Measurements from ENCODE around the gene CLDN6. TPM values are rescaled to one million over a fixed set of nuclear protein-coding genes. Genes with fewer than 3 reads are reported as not detected.
A peak's percentile ranks its signal among the peaks of the same experiment; 100 is the strongest.

CLDN6 gene
- total and polyA plus RNA-seq, 9 of the 15 experiments (the other 6 are each of a cell fraction or from before 2014, with no cell fraction given), result 0.22 to 0.75 (median 0.38) TPM; not detected in 3

GRCh38 chr16:3007059-3007956 lies 10.7 kb downstream of the CLDN6 start (continued):
- TF ChIP-seq, protein P1, sequence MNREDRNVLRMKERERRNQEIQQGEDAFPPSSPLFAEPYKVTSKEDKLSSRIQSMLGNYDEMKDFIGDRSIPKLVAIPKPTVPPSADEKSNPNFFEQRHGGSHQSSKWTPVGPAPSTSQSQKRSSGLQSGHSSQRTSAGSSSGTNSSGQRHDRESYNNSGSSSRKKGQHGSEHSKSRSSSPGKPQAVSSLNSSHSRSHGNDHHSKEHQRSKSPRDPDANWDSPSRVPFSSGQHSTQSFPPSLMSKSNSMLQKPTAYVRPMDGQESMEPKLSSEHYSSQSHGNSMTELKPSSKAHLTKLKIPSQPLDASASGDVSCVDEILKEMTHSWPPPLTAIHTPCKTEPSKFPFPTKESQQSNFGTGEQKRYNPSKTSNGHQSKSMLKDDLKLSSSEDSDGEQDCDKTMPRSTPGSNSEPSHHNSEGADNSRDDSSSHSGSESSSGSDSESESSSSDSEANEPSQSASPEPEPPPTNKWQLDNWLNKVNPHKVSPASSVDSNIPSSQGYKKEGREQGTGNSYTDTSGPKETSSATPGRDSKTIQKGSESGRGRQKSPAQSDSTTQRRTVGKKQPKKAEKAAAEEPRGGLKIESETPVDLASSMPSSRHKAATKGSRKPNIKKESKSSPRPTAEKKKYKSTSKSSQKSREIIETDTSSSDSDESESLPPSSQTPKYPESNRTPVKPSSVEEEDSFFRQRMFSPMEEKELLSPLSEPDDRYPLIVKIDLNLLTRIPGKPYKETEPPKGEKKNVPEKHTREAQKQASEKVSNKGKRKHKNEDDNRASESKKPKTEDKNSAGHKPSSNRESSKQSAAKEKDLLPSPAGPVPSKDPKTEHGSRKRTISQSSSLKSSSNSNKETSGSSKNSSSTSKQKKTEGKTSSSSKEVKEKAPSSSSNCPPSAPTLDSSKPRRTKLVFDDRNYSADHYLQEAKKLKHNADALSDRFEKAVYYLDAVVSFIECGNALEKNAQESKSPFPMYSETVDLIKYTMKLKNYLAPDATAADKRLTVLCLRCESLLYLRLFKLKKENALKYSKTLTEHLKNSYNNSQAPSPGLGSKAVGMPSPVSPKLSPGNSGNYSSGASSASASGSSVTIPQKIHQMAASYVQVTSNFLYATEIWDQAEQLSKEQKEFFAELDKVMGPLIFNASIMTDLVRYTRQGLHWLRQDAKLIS (CRISPR knock-in tag; IDR thresholded peaks at IDR 0.05), result 0 out of 2 replicates have a peak, but pooled peaks have one; percentile 65
- TF ChIP-seq RNF2 (IDR thresholded peaks at IDR 0.05) (peak; percentile 43; the same call in 1 of the 2 replicates), ERF (CRISPR knock-in tag; IDR thresholded peaks at IDR 0.05) (no peak), TBP (optimal IDR thresholded peaks at IDR 0.05; ENCODE audit: low read depth, low read length) (peak; percentile 77), POLR2AphosphoS5 (IDR thresholded peaks at IDR 0.05; ENCODE audit: control insufficient read depth, insufficient read depth, low read depth, low read length) (peak; percentile 64), SPI1 (IDR thresholded peaks at IDR 0.05; ENCODE audit: borderline replicate concordance, low read depth, low read length) (peak; percentile 80), ZBTB1 (CRISPR knock-in tag; IDR thresholded peaks at IDR 0.05; ENCODE audit: borderline replicate concordance, low read depth) (peak; percentile 38; the same call in 1 of the 2 replicates), SMARCA4 (IDR thresholded peaks at IDR 0.05) (0 out of 2 replicates have a peak, but pooled peaks have one; percentile 28), MAZ (CRISPR knock-in tag; conservative IDR thresholded peaks at IDR 0.05 in 1 of 2, IDR thresholded peaks at IDR 0.05 in 1 of 2) (peak; percentile 37 to 86; a peak in 3 of 4 replicates), ZBED1 (IDR thresholded peaks at IDR 0.05) (no peak), RAD21 (CRISPR knock-in tag; conservative IDR thresholded peaks at IDR 0.05 in 1 of 2, IDR thresholded peaks at IDR 0.05 in 1 of 2) (0 out of 4 replicates have a peak, but pooled peaks of 1 of the 2 experiments have one; percentile 10), U2AF1 (optimal IDR thresholded peaks at IDR 0.05; ENCODE audit: low read depth, low read length) (no peak), JUND (IDR thresholded peaks at IDR 0.05; ENCODE audit: borderline replicate concordance, low read depth, low read length) (peak; percentile 42; the same call in 1 of the 2 replicates), JUND (tag; IDR thresholded peaks at IDR 0.05; ENCODE audit: borderline replicate concordance, low read depth, low read length) (no peak), CTBP1 (IDR thresholded peaks at IDR 0.05; ENCODE audit: borderline replicate concordance) (peak; percentile 57; the same call in 1 of the 2 replicates), TAF1 (IDR thresholded peaks at IDR 0.05; ENCODE audit: control insufficient read depth, extremely low read depth, insufficient read depth, low read length, severe bottlenecking) (peak; percentile 72)
- TF ChIP-seq, protein P2, sequence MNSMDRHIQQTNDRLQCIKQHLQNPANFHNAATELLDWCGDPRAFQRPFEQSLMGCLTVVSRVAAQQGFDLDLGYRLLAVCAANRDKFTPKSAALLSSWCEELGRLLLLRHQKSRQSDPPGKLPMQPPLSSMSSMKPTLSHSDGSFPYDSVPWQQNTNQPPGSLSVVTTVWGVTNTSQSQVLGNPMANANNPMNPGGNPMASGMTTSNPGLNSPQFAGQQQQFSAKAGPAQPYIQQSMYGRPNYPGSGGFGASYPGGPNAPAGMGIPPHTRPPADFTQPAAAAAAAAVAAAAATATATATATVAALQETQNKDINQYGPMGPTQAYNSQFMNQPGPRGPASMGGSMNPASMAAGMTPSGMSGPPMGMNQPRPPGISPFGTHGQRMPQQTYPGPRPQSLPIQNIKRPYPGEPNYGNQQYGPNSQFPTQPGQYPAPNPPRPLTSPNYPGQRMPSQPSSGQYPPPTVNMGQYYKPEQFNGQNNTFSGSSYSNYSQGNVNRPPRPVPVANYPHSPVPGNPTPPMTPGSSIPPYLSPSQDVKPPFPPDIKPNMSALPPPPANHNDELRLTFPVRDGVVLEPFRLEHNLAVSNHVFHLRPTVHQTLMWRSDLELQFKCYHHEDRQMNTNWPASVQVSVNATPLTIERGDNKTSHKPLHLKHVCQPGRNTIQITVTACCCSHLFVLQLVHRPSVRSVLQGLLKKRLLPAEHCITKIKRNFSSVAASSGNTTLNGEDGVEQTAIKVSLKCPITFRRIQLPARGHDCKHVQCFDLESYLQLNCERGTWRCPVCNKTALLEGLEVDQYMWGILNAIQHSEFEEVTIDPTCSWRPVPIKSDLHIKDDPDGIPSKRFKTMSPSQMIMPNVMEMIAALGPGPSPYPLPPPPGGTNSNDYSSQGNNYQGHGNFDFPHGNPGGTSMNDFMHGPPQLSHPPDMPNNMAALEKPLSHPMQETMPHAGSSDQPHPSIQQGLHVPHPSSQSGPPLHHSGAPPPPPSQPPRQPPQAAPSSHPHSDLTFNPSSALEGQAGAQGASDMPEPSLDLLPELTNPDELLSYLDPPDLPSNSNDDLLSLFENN (IDR thresholded peaks at IDR 0.05; ENCODE audit: low read depth in 2 of 2, low read length in 2 of 2), result no peak

Measured in K562 (cell line).